Inferior parietal cortex (tissue), 1 donor: ENCODE data around the gene CNNM2.

Experiments used
- DNase-seq: peaks from one replicate; pipeline ENCODE4 v3.0.0-alpha.2; 2016; ENCODE audit errors: extremely low spot score

CNNM2 gene

DNA sequence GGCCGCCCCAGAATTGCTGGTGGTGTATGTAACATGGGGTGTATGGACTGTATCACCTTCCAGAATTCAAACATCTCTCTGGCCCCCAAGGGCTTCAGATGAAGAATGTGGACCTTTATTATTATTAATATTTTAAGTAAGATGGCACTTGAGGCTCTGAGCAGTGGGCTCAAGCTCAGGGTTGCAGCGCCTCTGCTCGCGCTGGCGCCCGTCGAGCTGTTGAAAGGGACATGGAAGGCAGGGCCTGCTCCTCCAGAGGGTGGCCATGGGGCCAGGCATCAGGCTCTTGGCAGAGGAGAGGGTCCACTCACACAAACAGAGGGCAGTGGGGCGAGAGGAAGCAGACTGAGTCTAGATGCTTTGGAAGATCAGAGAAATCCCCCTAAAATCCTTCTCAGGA, 154.8 kb downstream of the CNNM2 start:
- no peak for DNase-seq

DNA sequence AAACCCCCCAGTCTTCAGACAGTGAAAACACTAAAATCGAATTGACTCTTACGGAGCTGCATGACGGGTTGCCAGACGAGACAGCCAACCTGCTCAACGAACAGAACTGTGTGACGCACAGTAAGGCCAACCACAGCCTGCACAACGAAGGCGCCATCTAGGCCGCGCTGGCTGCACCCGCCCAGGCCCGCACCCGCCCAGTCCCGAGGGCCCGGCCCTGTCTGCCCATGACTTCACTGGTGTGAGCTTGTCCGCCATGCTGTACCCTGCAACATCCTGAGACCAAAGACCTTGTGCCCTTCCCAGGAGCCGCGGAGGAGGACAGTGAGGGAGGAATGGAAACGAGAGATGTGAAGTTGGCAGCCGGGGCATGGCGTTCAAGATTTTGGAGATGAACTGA, 158.9 kb downstream of the CNNM2 start:
- no peak for DNase-seq

DNA sequence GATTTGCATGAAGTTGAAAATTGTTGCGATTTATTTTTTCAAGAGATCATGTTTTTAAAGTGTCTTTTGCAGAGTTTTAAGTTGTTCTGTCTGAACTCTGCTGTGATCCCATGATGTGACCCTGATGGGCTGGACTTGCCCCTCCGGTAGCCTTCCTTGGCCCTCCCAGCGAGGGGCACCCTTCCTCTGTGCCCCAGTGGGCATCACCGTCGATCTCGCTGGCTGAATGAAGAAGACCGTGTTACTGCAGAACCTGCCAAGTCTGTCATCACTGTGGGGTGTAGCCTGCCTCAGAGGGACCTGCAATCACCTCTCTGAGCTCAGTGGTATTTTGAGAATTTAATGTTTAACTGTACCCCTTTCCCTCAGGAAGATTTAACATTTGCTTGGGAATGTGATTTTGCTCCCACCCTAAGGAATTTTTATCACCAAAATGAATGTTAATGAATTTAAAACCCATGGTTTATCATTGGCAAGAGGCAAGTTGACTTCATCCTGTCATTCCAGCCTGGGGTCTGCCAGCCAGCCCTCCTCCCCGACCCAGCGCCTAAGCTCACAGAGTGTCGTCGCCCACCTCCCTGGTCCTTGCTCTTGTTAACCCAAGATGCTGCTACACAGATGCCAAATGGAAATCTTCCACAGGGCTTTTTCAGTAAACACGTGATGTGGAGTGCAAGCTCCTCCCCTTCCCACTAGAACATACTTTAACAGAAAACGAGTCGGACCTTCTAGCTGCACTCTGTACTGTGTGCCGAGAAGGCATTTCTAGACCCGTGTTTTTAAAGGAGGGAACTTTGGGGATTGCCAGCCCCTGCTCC, 159.6 kb downstream of the CNNM2 start:
- no peak for DNase-seq

DNA sequence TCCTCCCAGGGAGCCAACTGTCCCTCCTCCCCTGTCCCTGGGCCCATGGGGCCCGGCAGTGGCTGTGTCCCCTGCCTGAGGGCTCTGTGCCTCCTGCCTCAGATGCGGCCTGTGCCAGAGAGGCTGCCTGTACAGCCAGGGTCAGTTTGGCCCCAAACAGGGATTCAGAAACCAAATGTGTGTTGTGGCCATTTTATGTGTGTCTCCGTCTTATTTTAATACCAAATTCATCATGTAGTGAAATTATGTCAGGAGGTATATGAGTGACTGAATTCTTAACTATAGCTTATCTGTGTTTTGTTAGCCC, 160.2 kb downstream of the CNNM2 start:
- DNase-seq = no peak

DNA sequence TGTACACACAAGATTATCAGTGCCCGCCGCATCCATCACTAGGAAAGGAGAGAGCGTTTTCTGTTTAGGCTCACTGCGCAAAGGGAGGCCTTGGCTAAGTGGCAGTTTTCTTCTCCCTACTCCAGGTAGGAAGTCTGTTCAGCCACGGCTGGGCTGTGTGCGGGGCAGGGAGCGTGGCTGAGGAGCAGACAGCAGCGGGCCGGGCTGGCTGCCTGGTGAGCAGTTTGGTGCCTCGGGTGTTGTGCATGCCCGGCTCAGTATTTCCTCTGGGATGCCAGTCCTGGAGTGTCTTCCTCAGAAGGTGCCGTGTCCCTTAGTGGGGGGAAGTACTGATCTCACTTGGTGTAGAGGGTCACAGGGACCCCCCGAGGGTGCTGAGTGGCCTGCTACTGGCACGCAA, 160.6 kb downstream of the CNNM2 start:
- no peak for DNase-seq

- DNase-seq = no peak
Observed at GRCh38 chr10:103079100-103079499, 161.0 kb downstream of the CNNM2 start.

GRCh38 chr10:103079946-103080345, 161.9 kb downstream of the CNNM2 start:
- DNase-seq = no peak

GRCh38 chr10:103080891-103081581, 162.9 kb downstream of the CNNM2 start:
- no peak for DNase-seq

- no peak for DNase-seq
Observed at GRCh38 chr10:103082683-103083082, 164.6 kb downstream of the CNNM2 start.

DNA sequence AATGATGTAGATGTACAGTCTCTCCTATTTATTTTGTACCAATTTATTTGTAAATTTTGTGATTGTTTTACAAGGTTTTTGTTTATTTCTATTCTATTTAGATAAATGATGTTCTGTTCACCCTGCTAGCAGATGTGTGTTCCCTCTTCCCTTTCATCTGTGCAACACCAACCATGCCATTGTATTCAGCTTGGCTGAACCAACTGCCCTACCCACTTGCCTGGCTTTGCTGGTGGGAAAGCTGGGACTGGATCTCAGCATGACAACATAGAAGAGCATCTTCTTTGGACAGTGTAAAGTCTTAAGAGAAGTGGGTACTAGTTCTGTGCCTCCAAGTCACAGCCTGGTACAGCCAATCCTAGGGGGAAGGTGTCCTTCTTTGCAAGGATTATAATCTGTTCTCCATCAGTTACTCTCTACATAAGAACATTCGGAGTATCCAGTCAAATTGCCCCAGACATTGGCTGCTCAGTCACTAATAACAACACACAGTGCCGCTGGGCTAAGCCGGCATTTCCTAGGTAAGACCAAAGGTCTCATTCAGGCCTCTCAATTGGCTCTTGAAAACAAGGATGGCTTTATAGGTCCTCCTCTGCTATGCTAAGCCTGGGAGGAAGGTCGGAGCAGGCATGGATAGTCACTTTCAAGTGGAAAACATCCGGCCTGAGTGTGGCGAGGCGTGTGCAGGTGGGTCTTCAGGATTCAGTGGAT, 165.3 kb downstream of the CNNM2 start:
- DNase-seq = no peak

GRCh38 chr10:103083977-103084320, 165.9 kb downstream of the CNNM2 start:
- no peak for DNase-seq

GRCh38 chr10:103086261-103086660, 168.2 kb downstream of the CNNM2 start:
- no peak for DNase-seq

DNA sequence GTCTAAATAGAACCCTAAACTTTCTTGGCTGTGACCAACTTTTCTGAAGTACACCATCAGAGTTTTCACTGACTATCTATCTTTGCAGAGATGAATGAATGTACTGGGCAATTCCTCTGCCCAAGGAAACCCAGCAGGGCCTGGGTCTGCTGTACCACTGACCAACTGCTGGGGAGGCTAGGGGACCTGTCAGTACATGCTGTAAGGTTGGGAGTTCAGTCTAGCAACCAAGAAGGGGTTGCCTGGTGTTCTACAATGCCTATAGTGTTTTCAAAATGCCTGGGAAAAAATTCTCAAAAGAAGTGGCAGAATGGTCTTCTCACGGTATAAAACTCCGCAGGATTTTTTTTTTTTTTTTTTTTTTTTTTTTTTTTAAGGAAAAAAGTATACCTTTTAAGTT, 168.7 kb downstream of the CNNM2 start:
- no peak for DNase-seq

- DNase-seq = no peak
Observed at GRCh38 chr10:103089493-103089892, 171.4 kb downstream of the CNNM2 start.

- no peak for DNase-seq
Observed at GRCh38 chr10:103090911-103091310, 172.8 kb downstream of the CNNM2 start.

GRCh38 chr10:103095005-103095404, 176.9 kb downstream of the CNNM2 start:
- no peak for DNase-seq

DNA sequence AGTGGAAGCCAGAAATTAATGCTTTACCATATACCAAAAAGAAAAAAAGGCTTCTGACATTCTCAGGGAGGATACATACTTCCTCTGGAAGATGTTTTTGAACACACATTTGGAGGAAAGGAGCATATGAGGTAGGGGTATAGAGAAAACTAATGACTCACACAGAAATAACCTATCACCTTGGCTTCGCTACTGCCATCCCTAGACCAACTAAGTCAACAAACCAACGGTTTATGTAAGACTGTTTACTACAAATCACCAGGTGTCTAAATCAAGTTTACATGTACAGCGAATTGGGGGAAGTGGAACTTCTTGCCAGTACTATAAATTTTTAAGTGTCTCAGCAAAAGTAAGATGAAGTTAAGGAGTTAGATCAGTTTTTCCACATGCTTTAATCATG, 178.0 kb downstream of the CNNM2 start:
- DNase-seq = no peak

- DNase-seq = no peak
Observed at GRCh38 chr10:103098240-103098639, 180.1 kb downstream of the CNNM2 start.

DNA sequence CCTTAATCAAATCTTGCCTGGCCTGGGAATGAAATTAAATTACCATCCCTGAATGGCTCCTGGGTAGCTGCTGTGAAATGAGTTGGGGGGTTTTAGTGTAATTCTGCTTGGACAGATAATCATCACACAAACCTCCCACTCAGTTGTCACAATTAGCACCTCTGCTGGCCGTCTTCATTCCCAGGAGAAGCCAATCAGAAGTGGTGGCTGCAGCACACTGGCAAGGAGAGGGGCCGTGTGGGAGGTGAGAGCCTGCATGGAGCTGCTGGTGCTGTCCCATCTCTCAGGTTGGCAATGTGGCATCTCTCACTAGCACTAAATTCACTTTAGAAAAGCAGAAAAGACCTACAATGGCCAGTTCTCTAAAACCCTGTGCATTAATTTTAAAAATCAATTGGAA, 182.5 kb downstream of the CNNM2 start:
- no peak for DNase-seq

DNA sequence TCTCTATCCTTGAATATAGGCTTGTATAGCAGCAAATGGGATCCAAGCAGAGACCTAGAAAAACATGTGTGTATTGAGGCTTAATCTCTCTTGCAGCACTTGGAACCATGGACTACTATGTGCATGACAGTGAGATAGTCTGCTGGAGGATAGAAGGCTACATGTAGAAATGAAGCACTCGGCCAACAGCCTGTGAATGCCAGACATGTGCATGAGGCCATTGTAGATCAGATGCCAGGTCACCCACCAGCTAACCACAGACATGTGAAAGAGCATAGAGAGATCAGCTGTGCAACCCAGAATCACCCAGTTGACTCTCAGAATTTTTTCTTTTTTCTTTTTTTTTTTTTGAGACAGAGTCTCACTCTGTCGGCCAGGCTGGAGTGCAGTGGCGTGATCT, 184.1 kb downstream of the CNNM2 start:
- DNase-seq = no peak

- no peak for DNase-seq
Observed at GRCh38 chr10:103103989-103104388, 185.9 kb downstream of the CNNM2 start.

DNA sequence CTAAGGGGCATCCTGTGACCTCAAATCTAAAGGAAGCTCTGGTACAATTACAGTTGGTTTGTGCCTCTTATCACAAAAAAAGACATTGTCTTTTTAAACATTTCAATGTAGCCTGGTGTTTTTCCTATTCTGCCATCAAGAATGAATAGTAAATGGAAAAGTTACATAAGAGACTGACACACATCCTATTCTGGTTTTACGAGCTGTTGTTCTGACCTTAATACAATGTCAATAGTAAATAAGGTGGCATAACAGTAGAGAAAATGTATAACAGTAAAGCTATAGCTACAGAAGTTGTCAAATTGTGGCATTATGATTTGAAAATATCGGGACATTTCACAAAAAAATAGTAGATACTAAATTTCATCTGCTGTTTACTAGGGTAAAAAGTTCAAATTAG, 186.6 kb downstream of the CNNM2 start:
- DNase-seq = no peak

GRCh38 chr10:103105462-103105861, 187.4 kb downstream of the CNNM2 start:
- no peak for DNase-seq
